H1 (cell line): ENCODE measurements around the gene NOSIP. TPM values are rescaled to one million over a fixed set of nuclear protein-coding genes. Genes with fewer than 3 reads are reported as not detected.
A peak's percentile ranks its signal among the peaks of the same experiment; 100 is the strongest.

ENCODE experiments used
- CTCF ChIA-PET: fragments of 300-600 bp; sonication (Branson Sonifier 250); formaldehyde crosslinking; loops from one replicate; lab custom pipeline; 2021; ENCODE audit not compliant: partially characterized antibody; lab: Charles Lee
- POLR2A ChIA-PET: fragments of 300-600 bp; sonication (Branson Sonifier 250); formaldehyde crosslinking; loops from one replicate; lab custom pipeline; 2021; ENCODE audit warnings: inconsistent platforms; ENCODE audit not compliant: partially characterized antibody; lab: Charles Lee
- DNase-seq, 2 experiments: peaks; one replicate each; pipeline versions ENCODE4 v3.0.0 to v3.0.0-alpha.2; 2010 to 2022; ENCODE audit warnings: low spot score in 2 of 2, low read depth in 1 of 2, mixed read lengths in 1 of 2
- FAIRE-seq: peaks from 2 replicates; lab custom pipeline; 2011; peaks lifted over from hg19 to GRCh38; lab: Jason Lieb, UNC
- H2AFZ ChIP-seq: 2 replicates; pipeline ENCODE4 v1.8.1; 2012; ENCODE audit warnings: low read length, inconsistent platforms
- H2AK5ac ChIP-seq: 2 replicates; pipeline ENCODE4 v1.6.1; 2013; ENCODE audit warnings: low read depth, low read length
- H2BK120ac ChIP-seq: replicated peaks from 2 replicates; pipeline ENCODE3; 2013; ENCODE audit warnings: low read depth, low read length, inconsistent platforms
- H2BK12ac ChIP-seq: 2 replicates; pipeline ENCODE4 v1.6.1; 2013; ENCODE audit warnings: low read depth, low read length
- H2BK15ac ChIP-seq: 2 replicates; pipeline ENCODE4 v1.6.1; 2013; ENCODE audit warnings: low read length
- H2BK20ac ChIP-seq: 2 replicates; pipeline ENCODE4 v1.6.1; 2013; ENCODE audit warnings: low read length
- H2BK5ac ChIP-seq: 2 replicates; pipeline ENCODE4 v1.6.1; 2013; ENCODE audit warnings: low read depth, low read length
- H3K14ac ChIP-seq: 2 replicates; pipeline ENCODE4 v1.6.1; 2013; ENCODE audit warnings: inconsistent platforms; ENCODE audit not compliant: insufficient read length
- H3K18ac ChIP-seq: 2 replicates; pipeline ENCODE4 v1.6.1; 2013; ENCODE audit warnings: low read length; ENCODE audit errors: extremely low read depth
- H3K23ac ChIP-seq: 2 replicates; pipeline ENCODE4 v1.6.1; 2013; ENCODE audit warnings: inconsistent platforms; ENCODE audit not compliant: insufficient read length
- H3K23me2 ChIP-seq: 2 replicates; pipeline ENCODE4 v1.6.1; 2013; ENCODE audit warnings: low read depth, low read length
- H3K27ac ChIP-seq: 2 replicates; pipeline ENCODE4 v1.6.1; 2011; ENCODE audit warnings: low read depth, low read length, inconsistent platforms
- H3K27me3 ChIP-seq, 4 experiments: replicated peaks in 1 of 4; 1 replicate in 1 of 4; 2 replicates in 3 of 4; pipeline versions ENCODE4 v1.6.1 to v1.8.1; 2011 to 2013; ENCODE audit warnings: low read length in 3 of 4, mild to moderate bottlenecking in 3 of 4, inconsistent platforms in 2 of 4, mixed read lengths in 2 of 4, moderate library complexity in 1 of 4; ENCODE audit not compliant: control insufficient read depth in 3 of 4, insufficient read depth in 3 of 4; ENCODE audit errors: extremely low read depth in 1 of 4
- H3K36me3 ChIP-seq, 4 experiments: 2 replicates each; pipeline versions ENCODE4 v1.6.1 to v1.8.1; 2011 to 2013; ENCODE audit warnings: mild to moderate bottlenecking in 4 of 4, low read length in 3 of 4, moderate library complexity in 2 of 4, control low read depth in 1 of 4, inconsistent platforms in 1 of 4; ENCODE audit not compliant: insufficient read depth in 4 of 4, control insufficient read depth in 2 of 4
- H3K4ac ChIP-seq: replicated peaks from 2 replicates; pipeline ENCODE3; 2013; ENCODE audit warnings: low read length, low read depth, mixed read lengths, inconsistent platforms; ENCODE audit not compliant: insufficient read length
- H3K4me1 ChIP-seq, 4 experiments: replicated peaks in 1 of 4; 1 replicate in 1 of 4; 2 replicates in 3 of 4; pipeline versions ENCODE4 v1.6.1 to v1.8.1; 2011 to 2013; ENCODE audit warnings: low read length in 3 of 4, inconsistent platforms in 2 of 4, mixed read lengths in 1 of 4; ENCODE audit not compliant: insufficient read depth in 4 of 4, control insufficient read depth in 3 of 4
- H3K4me2 ChIP-seq, 2 experiments: 2 replicates each; pipeline versions ENCODE4 v1.6.1 to v1.8.1; 2011 to 2013; ENCODE audit warnings: low read depth in 2 of 2, low read length in 2 of 2, control low read depth in 1 of 2, inconsistent platforms in 1 of 2, mild to moderate bottlenecking in 1 of 2; ENCODE audit not compliant: insufficient read depth in 1 of 2
- H3K4me3 ChIP-seq, 4 experiments: fragments of 200-600, 300-600 bp in 1 of 4; sonication (generic), shearing (Covaris generic), sonication (Bioruptor Twin) in 1 of 4; 2 replicates each; pipeline versions ENCODE4 v1.5.1 to v1.8.1; 2011 to 2016; ENCODE audit warnings: low read length in 4 of 4, low read depth in 3 of 4, control low read depth in 2 of 4, inconsistent platforms in 2 of 4, mild to moderate bottlenecking in 2 of 4, mixed read lengths in 1 of 4, moderate library complexity in 1 of 4; ENCODE audit not compliant: insufficient read depth in 2 of 4; ENCODE audit errors: extremely low read depth in 1 of 4
- H3K56ac ChIP-seq: replicated peaks from 2 replicates; pipeline ENCODE3; 2013; ENCODE audit warnings: low read depth, mild to moderate bottlenecking, mixed read lengths, low read length, inconsistent platforms; ENCODE audit not compliant: insufficient read length
- H3K79me1 ChIP-seq: 2 replicates; pipeline ENCODE4 v1.6.1; 2013; ENCODE audit warnings: low read depth, low read length, control low read depth
- H3K79me2 ChIP-seq, 2 experiments: 2 replicates each; pipeline versions ENCODE4 v1.6.1 to v1.8.1; 2012 to 2013; ENCODE audit warnings: low read length in 2 of 2, mild to moderate bottlenecking in 2 of 2, inconsistent platforms in 1 of 2; ENCODE audit not compliant: insufficient read depth in 2 of 2, control insufficient read depth in 1 of 2
- H3K9ac ChIP-seq, 4 experiments: replicated peaks in 1 of 4; 1 replicate in 1 of 4; 2 replicates in 3 of 4; pipeline versions ENCODE4 v1.6.1 to v1.8.1; 2011 to 2013; ENCODE audit warnings: low read depth in 3 of 4, low read length in 3 of 4, control low read depth in 2 of 4, mild to moderate bottlenecking in 2 of 4, moderate library complexity in 2 of 4, inconsistent platforms in 1 of 4; ENCODE audit errors: extremely low read depth in 1 of 4
- H3K9me3 ChIP-seq, 2 experiments: 2 replicates each; pipeline versions ENCODE4 v1.6.1 to v1.8.1; 2012 to 2013; ENCODE audit warnings: mild to moderate bottlenecking in 2 of 2, moderate library complexity in 2 of 2, control low read depth in 1 of 2, inconsistent platforms in 1 of 2, low read depth in 1 of 2, low read length in 1 of 2, mixed read lengths in 1 of 2; ENCODE audit not compliant: insufficient read depth in 2 of 2
- H4K20me1 ChIP-seq, 2 experiments: replicated peaks in 1 of 2; 2 replicates each; pipeline versions ENCODE3 to v1.8.1; 2011 to 2013; ENCODE audit warnings: inconsistent platforms in 2 of 2, low read length in 2 of 2, mild to moderate bottlenecking in 1 of 2; ENCODE audit not compliant: insufficient read depth in 2 of 2, control insufficient read depth in 1 of 2
- H4K5ac ChIP-seq: 2 replicates; pipeline ENCODE4 v1.6.1; 2013; ENCODE audit warnings: low read length, low read depth, mixed read lengths, inconsistent platforms; ENCODE audit not compliant: insufficient read length
- H4K8ac ChIP-seq: 2 replicates; pipeline ENCODE4 v1.8.0; 2013; ENCODE audit warnings: mild to moderate bottlenecking, moderate library complexity, low read length, inconsistent platforms; ENCODE audit not compliant: insufficient read depth; ENCODE audit errors: extremely low read depth
- H4K91ac ChIP-seq: replicated peaks from 2 replicates; pipeline ENCODE3; 2013; ENCODE audit warnings: low read length, mixed read lengths, inconsistent platforms; ENCODE audit not compliant: insufficient read length
- CHD1 ChIP-seq: IDR thresholded peaks from 2 replicates; pipeline ENCODE4 v1.6.1; 2012; ENCODE audit warnings: low read depth, low read length, improper control_type of control experiment
- CHD2 ChIP-seq: IDR thresholded peaks from 2 replicates; pipeline ENCODE4 v1.6.1; 2012; ENCODE audit warnings: low read length, improper control_type of control experiment
- JUND ChIP-seq: IDR thresholded peaks from 2 replicates; pipeline ENCODE4 v1.6.1; 2011; ENCODE audit warnings: mild to moderate bottlenecking, improper control_type of control experiment, low read length
- RAD21 ChIP-seq, 2 experiments: IDR thresholded peaks in 1 of 2; conservative IDR thresholded peaks in 1 of 2; 2 replicates each; pipeline ENCODE4 v1.6.1; 2011; ENCODE audit warnings: low read depth in 2 of 2, low read length in 2 of 2, improper control_type of control experiment in 1 of 2, inconsistent platforms in 1 of 2, mild to moderate bottlenecking in 1 of 2, moderate library complexity in 1 of 2
- RBBP5 ChIP-seq: IDR thresholded peaks from 2 replicates; pipeline ENCODE4 v1.7.1; 2012; ENCODE audit warnings: low read depth, mild to moderate bottlenecking, inconsistent platforms, low read length, moderate library complexity, borderline replicate concordance
- SAP30 ChIP-seq: fragments of 300-600 bp; sonication (generic); IDR thresholded peaks from 2 replicates; pipeline ENCODE4 v1.7.1; 2012; ENCODE audit warnings: low read length, moderate library complexity, mild to moderate bottlenecking, inconsistent platforms; ENCODE audit not compliant: insufficient read depth, insufficient replicate concordance
- SIN3A ChIP-seq, 2 experiments: IDR thresholded peaks in 1 of 2; conservative IDR thresholded peaks in 1 of 2; 2 replicates each; pipeline ENCODE4 v1.6.1; 2011 to 2012; ENCODE audit warnings: low read length in 2 of 2, improper control_type of control experiment in 1 of 2, low read depth in 1 of 2, mild to moderate bottlenecking in 1 of 2
- SP1 ChIP-seq: IDR thresholded peaks from 2 replicates; pipeline ENCODE4 v1.6.1; 2011; ENCODE audit warnings: low read depth, low read length
- SRF ChIP-seq: IDR thresholded peaks from 2 replicates; pipeline ENCODE4 v1.6.1; 2011; ENCODE audit warnings: mild to moderate bottlenecking, low read depth, low read length, moderate library complexity
- SUZ12 ChIP-seq: fragments of 200-600 bp; sonication (generic); IDR thresholded peaks from 2 replicates; pipeline ENCODE4 v1.6.1; 2012; ENCODE audit warnings: mild to moderate bottlenecking, inconsistent platforms, low read length, moderate library complexity, mixed read lengths
- TCF12 ChIP-seq: IDR thresholded peaks from 2 replicates; pipeline ENCODE4 v1.6.1; 2011; ENCODE audit warnings: low read depth, mild to moderate bottlenecking, low read length
- TEAD4 ChIP-seq: IDR thresholded peaks from 2 replicates; pipeline ENCODE4 v1.6.1; 2012; ENCODE audit warnings: low read depth, low read length, inconsistent platforms, mixed read lengths
- WGBS, 2 experiments: shearing (Covaris generic) in 1 of 2; methylation state at CpG; one replicate each; pipeline versions ENCODE4 v1.1.6 to v1.1.7; 2013 to 2015; ENCODE audit warnings: low lambda C conversion rate in 2 of 2, mixed read lengths in 2 of 2, inconsistent platforms in 1 of 2, low coverage in 1 of 2, missing lambda C conversion rate in 1 of 2; ENCODE audit not compliant: insufficient replicate concordance in 2 of 2, insufficient coverage in 1 of 2, insufficient read length in 1 of 2; ENCODE audit errors: extremely low coverage in 1 of 2, missing lambda C conversion rate in 1 of 2; 5-methylcytosine and 5-hydroxymethylcytosine counted together
- polyA plus RNA-seq, 7 experiments: library from polyadenylated mRNA; depleted of rRNA in 3 of 7; stranded (reverse) in 5 of 7; unstranded in 2 of 7; fragments of >200 nt in 5 of 7; fragments of 200-250 nt in 2 of 7; gene quantifications; 1 replicate in 5 of 7; 2 replicates in 1 of 7; 4 replicates in 1 of 7; pipeline versions ENCODE4 v1.2.1 to v1.2.3, GENCODE V29; 2011 to 2013; ENCODE audit warnings: missing spikeins in 2 of 7, mixed read lengths in 2 of 7
- total RNA-seq: library from RNA; stranded (reverse); fragmentation: NEBNext Ultra II Directional; extraction: Animal tissue kit (Norgen Biotek cat#: 25700); gene quantifications from 2 replicates; pipeline ENCODE4 v1.2.1, GENCODE V29; 2021
- TF ChIP-seq, protein P1 (sequence below): IDR thresholded peaks from 2 replicates; pipeline ENCODE4 v1.6.1; 2011; ENCODE audit warnings: low read length, improper control_type of control experiment

NOSIP gene
- total and polyA plus RNA-seq, 2 of the 8 experiments (the other 6 are each of a cell fraction or from before 2014, with no cell fraction given) = 85.1 to 192 TPM

DNA sequence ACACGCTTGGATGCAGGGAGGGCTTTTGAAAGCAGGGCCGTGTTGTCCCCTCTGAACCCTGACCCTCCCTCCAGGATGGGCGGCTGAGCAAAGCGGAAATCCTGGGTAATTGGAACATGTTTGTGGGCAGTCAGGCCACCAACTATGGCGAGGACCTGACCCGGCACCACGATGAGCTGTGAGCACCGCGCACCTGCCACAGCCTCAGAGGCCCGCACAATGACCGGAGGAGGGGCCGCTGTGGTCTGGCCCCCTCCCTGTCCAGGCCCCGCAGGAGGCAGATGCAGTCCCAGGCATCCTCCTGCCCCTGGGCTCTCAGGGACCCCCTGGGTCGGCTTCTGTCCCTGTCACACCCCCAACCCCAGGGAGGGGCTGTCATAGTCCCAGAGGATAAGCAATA, 37.3 kb downstream of the NOSIP start:
- Histone ChIP-seq H4K8ac (peak overlapping the region; percentile 77; the same call in 1 of the 2 replicates), H3K9me3 (no peaks in the 10 kb centered on the region), H4K91ac (no peak overlapping the region), H3K14ac (no peak overlapping the region), H3K4me2 (no peak overlapping the region), H3K36me3 (no peaks in the 10 kb centered on the region; a peak in 1 of 8 replicates), H3K4me3 (no peak overlapping the region), H2BK12ac (no peak overlapping the region), H3K79me2 (no peaks in the 10 kb centered on the region), H4K20me1 (no peaks in the 10 kb centered on the region), H3K79me1 (no peaks in the 10 kb centered on the region), H3K27me3 (no peaks in the 10 kb centered on the region), H3K56ac (no peak overlapping the region), H2AFZ (no peak overlapping the region), H3K27ac (no peak overlapping the region), H4K5ac (no peak overlapping the region), H2AK5ac (no peak overlapping the region), H2BK5ac (no peak overlapping the region), H3K4me1 (no peaks in the 10 kb centered on the region), H3K4ac (no peak overlapping the region), H3K23ac (no peak overlapping the region), H2BK20ac (no peak overlapping the region), H3K9ac (no peak overlapping the region), H2BK120ac (no peak overlapping the region), H3K18ac (no peak overlapping the region), H2BK15ac (no peak overlapping the region), H3K23me2 (no peaks in the 10 kb centered on the region)
- DNase-seq (no peak), FAIRE-seq (no peak)
- ChIA-PET POLR2A (interaction anchor here (0.6 to 3.5 kb wide), 5 partner anchors 9 to 55 kb away, joined by 3 to 15 read pairs (median 7); partner anchors contain the start of genes NOSIP, PRRG2, RCN3 and RPS11), CTCF (interaction anchor here (0.8 to 8.0 kb wide), 6 partner anchors 9 to 71 kb away, joined by 4 to 56 read pairs (median 6); no protein-coding TSS in a partner anchor)
- 91% methylated on average over 13 of the region's 14 CpGs; no CpG with 5 or more reads in 1 of the 2 experiments for WGBS, 2 experiments
- TF ChIP-seq CHD1 (no peak), RBBP5 (no peak), SRF (no peak), RAD21 (IDR thresholded peaks at IDR 0.05 in 1 of 2, conservative IDR thresholded peaks at IDR 0.05 in 1 of 2; ENCODE audit: low read depth in 2 of 2, low read length in 2 of 2) (no peak), SAP30 (no peak), SP1 (no peak), SIN3A (conservative IDR thresholded peaks at IDR 0.05 in 1 of 2, IDR thresholded peaks at IDR 0.05 in 1 of 2; ENCODE audit: low read depth in 1 of 2, low read length in 2 of 2) (no peak), SUZ12 (no peak), TCF12 (no peak), TEAD4 (no peak), CHD2 (no peak), JUND (no peak)
- TF ChIP-seq, protein P1, sequence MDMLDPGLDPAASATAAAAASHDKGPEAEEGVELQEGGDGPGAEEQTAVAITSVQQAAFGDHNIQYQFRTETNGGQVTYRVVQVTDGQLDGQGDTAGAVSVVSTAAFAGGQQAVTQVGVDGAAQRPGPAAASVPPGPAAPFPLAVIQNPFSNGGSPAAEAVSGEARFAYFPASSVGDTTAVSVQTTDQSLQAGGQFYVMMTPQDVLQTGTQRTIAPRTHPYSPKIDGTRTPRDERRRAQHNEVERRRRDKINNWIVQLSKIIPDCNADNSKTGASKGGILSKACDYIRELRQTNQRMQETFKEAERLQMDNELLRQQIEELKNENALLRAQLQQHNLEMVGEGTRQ = no peak
